GM23248 (cell line): ENCODE measurements around the gene SEPTIN3. TPM values are rescaled to one million over a fixed set of nuclear protein-coding genes. Genes with fewer than 3 reads are reported as not detected.

Experiments used
- DNase-seq: peaks from one replicate; pipeline ENCODE4 v3.0.0-alpha.2; 2015
- H2AFZ ChIP-seq: fragments of 200-600 bp; sonication (generic); 2 replicates; pipeline ENCODE4 v1.6.1; 2016; ENCODE audit warnings: antibody characterized with exemption
- H3F3A ChIP-seq: fragments of 200-600 bp; sonication (generic); 2 replicates; pipeline ENCODE4 v1.6.1; 2016; ENCODE audit warnings: mild to moderate bottlenecking, antibody characterized with exemption, mixed run types; ENCODE audit not compliant: insufficient read depth
- H3K27ac ChIP-seq: fragments of 200-600 bp; sonication (generic); 2 replicates; pipeline ENCODE4 v1.5.1; 2016; ENCODE audit warnings: mild to moderate bottlenecking
- H3K27me3 ChIP-seq: fragments of 200-600 bp; sonication (generic); replicated peaks from 2 replicates; pipeline ENCODE4 v1.6.1; 2016; ENCODE audit warnings: mild to moderate bottlenecking; ENCODE audit not compliant: insufficient read depth
- H3K36me3 ChIP-seq: fragments of 200-600 bp; sonication (generic); 2 replicates; pipeline ENCODE4 v1.6.1; 2016; ENCODE audit warnings: low read depth, mild to moderate bottlenecking
- H3K4me1 ChIP-seq: fragments of 200-600 bp; sonication (generic); 2 replicates; pipeline ENCODE4 v1.6.1; 2016; ENCODE audit warnings: mild to moderate bottlenecking; ENCODE audit not compliant: insufficient read depth
- H3K4me2 ChIP-seq: fragments of 200-600 bp; sonication (generic); one replicate; pipeline ENCODE4 v1.6.1; 2016; ENCODE audit warnings: mild to moderate bottlenecking; ENCODE audit not compliant: unreplicated experiment
- H3K4me3 ChIP-seq: fragments of 200-600 bp; sonication (generic); 2 replicates; pipeline ENCODE4 v1.5.1; 2016; ENCODE audit warnings: mild to moderate bottlenecking
- H3K79me2 ChIP-seq: fragments of 200-600 bp; sonication (generic); 2 replicates; pipeline ENCODE4 v1.6.1; 2016; ENCODE audit warnings: mild to moderate bottlenecking; ENCODE audit not compliant: insufficient read depth
- H3K9ac ChIP-seq: fragments of 200-600 bp; sonication (generic); 2 replicates; pipeline ENCODE4 v1.6.1; 2016; ENCODE audit warnings: mild to moderate bottlenecking
- H3K9me2 ChIP-seq: fragments of 200-600 bp; sonication (generic); 2 replicates; pipeline ENCODE4 v1.6.1; 2016; ENCODE audit warnings: mixed run types, mild to moderate bottlenecking, moderate library complexity; ENCODE audit not compliant: insufficient read depth
- H3K9me3 ChIP-seq: fragments of 200-600 bp; sonication (generic); one replicate; pipeline ENCODE4 v1.6.1; 2017; ENCODE audit warnings: low read depth
- H4K20me1 ChIP-seq: fragments of 200-600 bp; sonication (generic); 2 replicates; pipeline ENCODE4 v1.6.0; 2016; ENCODE audit not compliant: insufficient read depth
- EZH2 ChIP-seq: fragments of 200-600 bp; sonication (generic); IDR thresholded peaks from 2 replicates; pipeline ENCODE4 v1.6.1; 2018; ENCODE audit warnings: antibody characterized with exemption, mild to moderate bottlenecking; ENCODE audit not compliant: insufficient read depth, poor library complexity, severe bottlenecking
- EZH2phosphoT487 ChIP-seq: fragments of 200-600 bp; sonication (generic); IDR thresholded peaks from 2 replicates; pipeline ENCODE4 v1.6.1; 2018; ENCODE audit warnings: antibody characterized with exemption, moderate library complexity, mild to moderate bottlenecking, low read depth; ENCODE audit not compliant: insufficient read depth
- WGBS, 2 experiments: methylation state at CpG; one replicate each; pipeline ENCODE4 v1.1.6; 2015 to 2017; ENCODE audit warnings: low lambda C conversion rate in 2 of 2, low coverage in 1 of 2; ENCODE audit errors: missing lambda C conversion rate in 2 of 2; 5-methylcytosine and 5-hydroxymethylcytosine counted together
- in situ Hi-C: fragments of 300-500 bp; cut with MboI; formaldehyde crosslinking; loops from 2 replicates; pipeline ENCODE4 v1.15.0; 2020
- polyA plus RNA-seq: library from polyadenylated mRNA; unstranded; fragments of >200 nt; fragmentation: Nextera tagmentation; extraction: Ambion mirVana; gene quantifications from 2 replicates; pipeline ENCODE4 v1.2.1, GENCODE V29; 2016
- total RNA-seq: library from RNA; depleted of rRNA; stranded (reverse); fragments of >200 nt; shearing (Covaris generic); gene quantifications from 2 replicates; pipeline ENCODE4 v1.2.3, GENCODE V29; 2014; rRNA removed

The SEPTIN3 gene
- total and polyA plus RNA-seq, 2 experiments from 2014 or later: 0.06 TPM; not detected in 1

GRCh38 chr22:42007922-42008321 lies 38.7 kb downstream of the SEPTIN3 start:
- peaks cover 9% of the 10 kb centered on the region for H3K9me3 ChIP-seq
- in situ Hi-C loops: no loop called here
- no peaks in the 10 kb centered on the region for H3K79me2 ChIP-seq
- H3K9me2 ChIP-seq: no peaks in the 10 kb centered on the region
- no peaks in the 10 kb centered on the region for H3K36me3 ChIP-seq
- no peaks in the 10 kb centered on the region for H3K27me3 ChIP-seq
- H3K27ac ChIP-seq: no peak overlapping the region
- 32 to 35% methylated on average over 4 of the region's 4 CpGs for WGBS, 2 experiments
- H3F3A ChIP-seq: no peaks in the 10 kb centered on the region
- no peaks in the 10 kb centered on the region for H3K4me1 ChIP-seq
- no peak for DNase-seq
- no peak overlapping the region for H3K4me3 ChIP-seq
- H4K20me1 ChIP-seq: no peaks in the 10 kb centered on the region
- H3K9ac ChIP-seq: no peak overlapping the region
- H3K4me2 ChIP-seq: no peak overlapping the region
- no peak overlapping the region for H2AFZ ChIP-seq
- TF ChIP-seq EZH2phosphoT487 (no peak), EZH2 (no peak)

GRCh38 chr22:42010778-42011177 lies 41.5 kb downstream of the SEPTIN3 start:
- no peaks in the 10 kb centered on the region for H3F3A ChIP-seq
- 74 to 75% methylated on average over 7 of the region's 7 CpGs for WGBS, 2 experiments
- in situ Hi-C loops: no loop called here
- no peaks in the 10 kb centered on the region for H3K79me2 ChIP-seq
- no peaks in the 10 kb centered on the region for H3K4me1 ChIP-seq
- no peaks in the 10 kb centered on the region for H3K27me3 ChIP-seq
- no peak overlapping the region for H3K27ac ChIP-seq
- TF ChIP-seq EZH2phosphoT487 (no peak), EZH2 (no peak)
- no peak overlapping the region for H2AFZ ChIP-seq
- peaks cover 9% of the 10 kb centered on the region for H3K9me3 ChIP-seq
- H3K36me3 ChIP-seq: no peaks in the 10 kb centered on the region
- H3K9ac ChIP-seq: no peak overlapping the region
- H4K20me1 ChIP-seq: no peaks in the 10 kb centered on the region
- DNase-seq: no peak
- no peak overlapping the region for H3K4me3 ChIP-seq
- H3K4me2 ChIP-seq: no peak overlapping the region
- H3K9me2 ChIP-seq: no peaks in the 10 kb centered on the region

- TF ChIP-seq EZH2phosphoT487 (no peak), EZH2 (no peak)
- no peaks in the 10 kb centered on the region for H3K36me3 ChIP-seq
- H3K9me3 ChIP-seq: peaks cover 9% of the 10 kb centered on the region
- 50 to 53% methylated on average over 4 of the region's 4 CpGs for WGBS, 2 experiments
- no peaks in the 10 kb centered on the region for H3K79me2 ChIP-seq
- no peaks in the 10 kb centered on the region for H3K9me2 ChIP-seq
- no peak overlapping the region for H2AFZ ChIP-seq
- H4K20me1 ChIP-seq: no peaks in the 10 kb centered on the region
- H3K9ac ChIP-seq: no peak overlapping the region
- DNase-seq: no peak
- no peaks in the 10 kb centered on the region for H3K4me1 ChIP-seq
- no peaks in the 10 kb centered on the region for H3K27me3 ChIP-seq
- no peak overlapping the region for H3K4me3 ChIP-seq
- H3F3A ChIP-seq: no peaks in the 10 kb centered on the region
- in situ Hi-C loops: no loop called here
- H3K4me2 ChIP-seq: no peak overlapping the region
- no peak overlapping the region for H3K27ac ChIP-seq
Measured at GRCh38 chr22:42013385-42013784, 44.1 kb downstream of the SEPTIN3 start.

- Histone ChIP-seq H3K27me3 (no peaks in the 10 kb centered on the region), H3K4me3 (no peak overlapping the region), H3K4me2 (no peak overlapping the region), H3K9me2 (no peaks in the 10 kb centered on the region), H3K9ac (no peak overlapping the region), H3F3A (no peaks in the 10 kb centered on the region), H3K27ac (no peak overlapping the region), H3K79me2 (no peaks in the 10 kb centered on the region), H4K20me1 (no peaks in the 10 kb centered on the region), H3K4me1 (no peaks in the 10 kb centered on the region), H3K36me3 (no peaks in the 10 kb centered on the region), H3K9me3 (no peaks in the 10 kb centered on the region), H2AFZ (no peak overlapping the region)
- no peak for DNase-seq
- 70 to 72% methylated on average over 10 of the region's 10 CpGs for WGBS, 2 experiments
- no peak for TF ChIP-seq EZH2
- no peak for TF ChIP-seq EZH2phosphoT487
- in situ Hi-C loops: no loop called here
Measured at GRCh38 chr22:42016111-42016510, 46.9 kb downstream of the SEPTIN3 start.

- no peaks in the 10 kb centered on the region for H3K4me1 ChIP-seq
- no peak overlapping the region for H3K4me2 ChIP-seq
- H4K20me1 ChIP-seq: no peaks in the 10 kb centered on the region
- H3K4me3 ChIP-seq: no peak overlapping the region
- no peak overlapping the region for H3K9ac ChIP-seq
- H2AFZ ChIP-seq: no peak overlapping the region
- 21 to 40% methylated on average over 1 of the region's 1 CpG for WGBS, 2 experiments
- H3K9me3 ChIP-seq: no peaks in the 10 kb centered on the region
- H3K27ac ChIP-seq: no peak overlapping the region
- H3F3A ChIP-seq: no peaks in the 10 kb centered on the region
- H3K27me3 ChIP-seq: no peaks in the 10 kb centered on the region
- H3K79me2 ChIP-seq: no peaks in the 10 kb centered on the region
- DNase-seq: no peak
- no peak for TF ChIP-seq EZH2phosphoT487
- TF ChIP-seq EZH2: no peak
- in situ Hi-C loops: no loop called here
- no peaks in the 10 kb centered on the region for H3K36me3 ChIP-seq
- H3K9me2 ChIP-seq: no peaks in the 10 kb centered on the region
Measured at GRCh38 chr22:42018224-42018623, 49.0 kb downstream of the SEPTIN3 start.

Other genes starting within 250 kb of the SEPTIN3 start
- gene CCDC134, start 168.8 kb upstream of the SEPTIN3 start, total RNA-seq: 3.9 and 4.0 TPM in 2 replicates
- 4.4 and 5.3 TPM in 2 replicates for gene CCDC134, start 168.8 kb upstream of the SEPTIN3 start, polyA plus RNA-seq
- 26.5 and 31.9 TPM in 2 replicates for gene SREBF2, start 136.3 kb upstream of the SEPTIN3 start, total RNA-seq
- 23.6 and 25.0 TPM in 2 replicates for gene SREBF2, start 136.3 kb upstream of the SEPTIN3 start, polyA plus RNA-seq
- gene SHISA8, start 54.4 kb upstream of the SEPTIN3 start, total RNA-seq: not detected in 2 replicates
- not detected in 2 replicates for gene SHISA8, start 54.4 kb upstream of the SEPTIN3 start, polyA plus RNA-seq
- 0.22 TPM in 1 of 2 replicates, not detected in the other for gene TNFRSF13C, start 42.6 kb upstream of the SEPTIN3 start, total RNA-seq
- 0.05 and 0.11 TPM in 2 replicates for gene TNFRSF13C, start 42.6 kb upstream of the SEPTIN3 start, polyA plus RNA-seq
- 5.7 and 15.0 TPM in 2 replicates for gene CENPM, start 22.3 kb upstream of the SEPTIN3 start, total RNA-seq
- gene CENPM, start 22.3 kb upstream of the SEPTIN3 start, polyA plus RNA-seq: 18.9 and 20.0 TPM in 2 replicates
- gene WBP2NL, start 29.3 kb downstream of the SEPTIN3 start, total RNA-seq: 0.43 TPM in 1 of 2 replicates, not detected in the other
- 0.14 and 0.48 TPM in 2 replicates for gene WBP2NL, start 29.3 kb downstream of the SEPTIN3 start, polyA plus RNA-seq
- 40.4 and 41.0 TPM in 2 replicates for gene NAGA, start 101.4 kb downstream of the SEPTIN3 start, total RNA-seq
- gene NAGA, start 101.4 kb downstream of the SEPTIN3 start, polyA plus RNA-seq: 25.9 and 26.4 TPM in 2 replicates
- 36.7 and 38.6 TPM in 2 replicates for gene PHETA2, start 104.8 kb downstream of the SEPTIN3 start, total RNA-seq
- gene PHETA2, start 104.8 kb downstream of the SEPTIN3 start, polyA plus RNA-seq: 29.9 and 33.4 TPM in 2 replicates
- 3.5 and 4.7 TPM in 2 replicates for gene SMDT1, start 110.3 kb downstream of the SEPTIN3 start, total RNA-seq
- 73.6 and 77.0 TPM in 2 replicates for gene SMDT1, start 110.3 kb downstream of the SEPTIN3 start, polyA plus RNA-seq
- 56.3 and 63.2 TPM in 2 replicates for gene NDUFA6, start 121.3 kb downstream of the SEPTIN3 start, total RNA-seq
- 180 TPM in 2 replicates for gene NDUFA6, start 121.3 kb downstream of the SEPTIN3 start, polyA plus RNA-seq
- 0.13 TPM in 1 of 2 replicates, not detected in the other for gene CYP2D6, start 161.4 kb downstream of the SEPTIN3 start, total RNA-seq
- gene CYP2D6, start 161.4 kb downstream of the SEPTIN3 start, polyA plus RNA-seq: 0.15 and 0.16 TPM in 2 replicates